RWPE2 (cell line): ENCODE data around the gene PIK3CD.
A peak's percentile ranks its signal among the peaks of the same experiment; 100 is the strongest.
"Not testable (repeated sequence)": the region's sequence is repeated elsewhere in the genome, so short reads cannot be mapped to it uniquely, and the experiment has no call there.

Source experiments
- ATAC-seq: fragments of 200-7000 bp; cut with Tn5 transposase; 3 replicates; pipeline ENCODE4 v1.9.1; 2021; ENCODE audit warnings: low read depth
- DNase-seq: peaks from one replicate; pipeline ENCODE4 v3.0.0-alpha.2; 2020; ENCODE audit warnings: low spot score
- H3K27ac ChIP-seq: fragments of 450-650 bp; 2 replicates; pipeline ENCODE4 v1.5.1; 2017; ENCODE audit warnings: mild to moderate bottlenecking; ENCODE audit not compliant: poor library complexity, severe bottlenecking
- H3K27me3 ChIP-seq: fragments of 250-450 bp; sonication (Bioruptor Pico); 2 replicates; pipeline ENCODE4 v1.5.1; 2021; ENCODE audit warnings: mild to moderate bottlenecking, moderate library complexity; ENCODE audit not compliant: insufficient read depth, poor library complexity, severe bottlenecking
- H3K36me3 ChIP-seq: fragments of 250-450 bp; sonication (Bioruptor Pico); 2 replicates; pipeline ENCODE4 v1.5.1; 2020; ENCODE audit warnings: low read depth, mild to moderate bottlenecking, moderate library complexity
- H3K4me1 ChIP-seq: fragments of 250-450 bp; sonication (Bioruptor Pico); 2 replicates; pipeline ENCODE4 v1.5.1; 2021; ENCODE audit warnings: mild to moderate bottlenecking, moderate library complexity; ENCODE audit not compliant: insufficient read depth, poor library complexity, severe bottlenecking
- H3K4me3 ChIP-seq: fragments of 250-450 bp; sonication (Bioruptor Pico); 2 replicates; pipeline ENCODE4 v1.5.1; 2021; ENCODE audit warnings: mild to moderate bottlenecking, moderate library complexity; ENCODE audit not compliant: severe bottlenecking
- H3K9me3 ChIP-seq: fragments of 250-450 bp; sonication (Bioruptor Pico); 2 replicates; pipeline ENCODE4 v1.5.1; 2021; ENCODE audit warnings: mild to moderate bottlenecking, moderate library complexity; ENCODE audit not compliant: severe bottlenecking
- TF ChIP-seq, protein P1 (sequence below): fragments of 450-650 bp; IDR thresholded peaks from one replicate; pipeline ENCODE4 v1.5.1; 2017; ENCODE audit warnings: mild to moderate bottlenecking, moderate library complexity; ENCODE audit not compliant: poor library complexity, severe bottlenecking

PIK3CD gene

DNA sequence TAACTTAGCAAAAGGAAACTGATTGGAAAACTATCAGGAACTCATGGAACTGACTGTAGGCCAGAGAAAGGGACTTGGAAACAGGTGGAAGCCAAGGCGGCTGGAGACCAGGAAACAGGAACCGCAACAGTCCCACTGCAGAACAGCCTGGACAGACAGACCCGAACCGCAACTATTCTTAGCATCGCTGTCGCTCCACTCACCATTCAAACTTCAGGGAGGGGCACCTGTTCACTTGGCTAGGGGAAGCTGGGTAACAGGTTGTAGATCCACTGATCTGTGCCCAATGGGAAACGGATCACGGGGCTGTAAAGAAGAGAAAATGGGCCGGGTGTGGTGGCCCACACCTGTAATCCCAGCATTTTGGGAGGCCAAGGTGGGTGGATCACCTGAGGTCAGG is 110.3 kb downstream of the PIK3CD start:
- Histone ChIP-seq H3K4me3 (no peak overlapping the region), H3K9me3 (no peaks in the 10 kb centered on the region), H3K27me3 (no peaks in the 10 kb centered on the region), H3K36me3 (peaks cover 21% of the 10 kb centered on the region), H3K27ac (no peak overlapping the region), H3K4me1 (peaks cover 29% of the 10 kb centered on the region)
- no peak for DNase-seq
- ATAC-seq: no peak
- TF ChIP-seq, protein P1, sequence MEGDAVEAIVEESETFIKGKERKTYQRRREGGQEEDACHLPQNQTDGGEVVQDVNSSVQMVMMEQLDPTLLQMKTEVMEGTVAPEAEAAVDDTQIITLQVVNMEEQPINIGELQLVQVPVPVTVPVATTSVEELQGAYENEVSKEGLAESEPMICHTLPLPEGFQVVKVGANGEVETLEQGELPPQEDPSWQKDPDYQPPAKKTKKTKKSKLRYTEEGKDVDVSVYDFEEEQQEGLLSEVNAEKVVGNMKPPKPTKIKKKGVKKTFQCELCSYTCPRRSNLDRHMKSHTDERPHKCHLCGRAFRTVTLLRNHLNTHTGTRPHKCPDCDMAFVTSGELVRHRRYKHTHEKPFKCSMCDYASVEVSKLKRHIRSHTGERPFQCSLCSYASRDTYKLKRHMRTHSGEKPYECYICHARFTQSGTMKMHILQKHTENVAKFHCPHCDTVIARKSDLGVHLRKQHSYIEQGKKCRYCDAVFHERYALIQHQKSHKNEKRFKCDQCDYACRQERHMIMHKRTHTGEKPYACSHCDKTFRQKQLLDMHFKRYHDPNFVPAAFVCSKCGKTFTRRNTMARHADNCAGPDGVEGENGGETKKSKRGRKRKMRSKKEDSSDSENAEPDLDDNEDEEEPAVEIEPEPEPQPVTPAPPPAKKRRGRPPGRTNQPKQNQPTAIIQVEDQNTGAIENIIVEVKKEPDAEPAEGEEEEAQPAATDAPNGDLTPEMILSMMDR: no peak

DNA sequence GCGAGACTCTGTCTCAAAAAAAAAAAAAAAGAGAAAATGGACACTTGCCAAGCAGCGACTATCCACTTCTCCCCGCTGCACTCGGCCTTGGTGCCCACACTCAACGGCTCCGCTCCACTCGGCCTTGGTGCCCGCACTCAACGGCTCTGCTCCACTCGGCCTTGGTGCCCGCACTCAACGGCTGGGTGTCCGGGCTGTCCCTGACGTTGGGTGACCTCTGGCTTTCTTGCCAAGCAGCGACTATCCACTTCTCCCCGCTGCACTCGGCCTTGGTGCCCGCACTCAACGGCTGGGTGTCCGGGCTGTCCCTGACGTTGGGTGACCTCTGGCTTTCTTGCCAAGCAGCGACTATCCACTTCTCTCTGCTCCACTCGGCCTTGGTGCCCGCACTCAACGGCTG is 110.9 kb downstream of the PIK3CD start:
- H3K4me1 ChIP-seq: peaks cover 35% of the 10 kb centered on the region
- not testable (repeated sequence) for H3K27me3 ChIP-seq, ATAC-seq, H3K9me3 ChIP-seq, DNase-seq, H3K4me3 ChIP-seq, H3K27ac ChIP-seq
- H3K36me3 ChIP-seq: peaks cover 21% of the 10 kb centered on the region

DNA sequence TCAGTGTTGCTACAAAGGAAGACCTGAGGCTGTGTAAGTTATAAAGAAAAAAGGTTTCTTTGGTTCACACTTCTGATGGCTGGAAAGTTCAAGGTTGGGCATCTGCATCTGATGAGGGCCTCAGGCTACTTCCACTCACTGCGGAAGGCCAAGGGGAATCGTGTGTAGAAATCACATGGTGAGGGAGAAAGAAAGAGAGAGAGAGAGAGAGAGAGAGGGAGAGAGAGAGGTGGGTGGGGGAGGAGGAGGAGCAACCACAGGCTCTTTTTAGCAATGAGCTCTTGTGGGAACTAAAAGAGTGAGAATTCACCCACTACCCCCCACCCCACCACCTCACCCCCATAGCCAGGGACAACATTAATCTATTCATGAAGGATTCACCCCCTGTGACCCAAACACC is 112.4 kb downstream of the PIK3CD start:
- Histone ChIP-seq H3K4me1 (peaks cover 33% of the 10 kb centered on the region), H3K4me3 (no peak overlapping the region), H3K27ac (peak overlapping the region; percentile 99), H3K9me3 (no peaks in the 10 kb centered on the region), H3K36me3 (peaks cover 26% of the 10 kb centered on the region), H3K27me3 (no peaks in the 10 kb centered on the region)
- no peak for ATAC-seq
- TF ChIP-seq, protein P1: no peak
- DNase-seq: no peak

DNA sequence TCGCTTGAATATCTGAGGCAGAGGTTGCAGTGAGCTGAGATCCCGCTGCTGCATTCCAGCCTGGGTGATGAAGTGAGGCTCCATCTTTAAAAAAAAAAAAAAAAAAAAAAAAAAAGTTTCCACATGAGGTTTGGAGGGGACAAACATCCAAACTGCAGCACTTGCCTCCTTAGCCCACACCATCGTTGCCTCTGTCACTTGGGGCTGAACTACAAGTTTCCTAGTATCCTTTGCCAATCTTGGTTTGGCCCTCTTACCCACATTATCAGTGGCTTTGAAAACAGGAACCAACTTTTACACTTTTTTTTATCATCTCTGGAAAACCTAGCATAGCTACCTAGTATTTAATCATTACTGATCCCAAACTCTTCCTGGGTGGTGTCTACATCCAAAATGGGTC is 113.0 kb downstream of the PIK3CD start:
- ATAC-seq (no peak), DNase-seq (no peak)
- no peaks in the 10 kb centered on the region for H3K27me3 ChIP-seq
- H3K36me3 ChIP-seq: peaks cover 26% of the 10 kb centered on the region
- no peak overlapping the region for H3K4me3 ChIP-seq
- H3K9me3 ChIP-seq: no peaks in the 10 kb centered on the region
- H3K27ac ChIP-seq: peak overlapping the region; percentile 99
- peaks cover 27% of the 10 kb centered on the region for H3K4me1 ChIP-seq
- TF ChIP-seq, protein P1: no peak

DNA sequence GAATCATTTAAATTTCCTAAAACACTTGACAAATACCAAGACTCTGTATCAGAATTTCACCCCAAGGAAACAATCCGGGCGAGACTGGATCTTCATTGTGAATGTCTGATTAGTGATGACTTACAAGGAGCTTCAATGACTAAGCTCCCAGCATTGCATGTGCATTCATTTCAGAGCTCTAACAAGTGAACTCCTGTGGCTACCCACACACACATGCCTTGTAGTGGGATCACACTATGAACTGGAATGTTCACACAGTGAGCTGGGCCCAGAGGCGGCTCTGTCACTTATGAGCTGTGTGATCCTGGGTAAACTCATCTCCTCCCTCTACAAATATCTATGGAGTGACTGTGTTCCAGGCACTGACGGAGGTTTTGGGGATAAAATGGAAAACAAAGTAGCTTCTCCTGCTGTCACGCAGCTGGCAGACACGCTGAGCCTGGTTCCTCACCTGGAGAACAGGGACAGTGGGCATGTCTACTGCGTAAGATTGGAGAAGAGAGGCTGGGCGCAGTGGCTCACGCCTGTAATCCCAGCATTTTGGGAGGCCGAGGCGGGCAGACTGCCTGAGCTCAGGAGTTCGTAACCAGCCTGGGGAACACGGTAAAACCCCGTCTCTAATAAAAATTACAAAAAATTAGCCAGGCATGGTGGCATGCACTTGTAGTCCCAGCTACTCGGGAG is 115.4 kb downstream of the PIK3CD start:
- H3K27me3 ChIP-seq: no peaks in the 10 kb centered on the region
- H3K36me3 ChIP-seq: peaks cover 17% of the 10 kb centered on the region
- peak overlapping the region; percentile 99 for H3K27ac ChIP-seq
- ATAC-seq (peak; percentile 94), DNase-seq (peak; percentile 91)
- no peaks in the 10 kb centered on the region for H3K9me3 ChIP-seq
- peaks cover 27% of the 10 kb centered on the region for H3K4me1 ChIP-seq
- H3K4me3 ChIP-seq: no peak overlapping the region
- TF ChIP-seq, protein P1: no peak
